Brain microvascular endothelial cell (primary cell): ENCODE results near the gene DNAJB6.

ENCODE experiments used
- DNase-seq: peaks from one replicate; pipeline ENCODE4 v3.0.0-alpha.2; 2020
- H3K27ac ChIP-seq: fragments of 250-450 bp; sonication (Bioruptor Pico); 2 replicates; pipeline ENCODE4 v1.5.1; 2020; ENCODE audit warnings: mild to moderate bottlenecking, moderate library complexity
- H3K27me3 ChIP-seq: fragments of 250-450 bp; sonication (Bioruptor Pico); replicated peaks from 2 replicates; pipeline ENCODE4 v1.5.1; 2020; ENCODE audit warnings: mild to moderate bottlenecking
- H3K36me3 ChIP-seq: fragments of 250-450 bp; sonication (Bioruptor Pico); replicated peaks from 2 replicates; pipeline ENCODE4 v1.5.1; 2020; ENCODE audit warnings: mild to moderate bottlenecking
- H3K4me3 ChIP-seq: 2 replicates; pipeline ENCODE4 v1.5.1; 2011; ENCODE audit warnings: low read depth, mild to moderate bottlenecking, control low read depth, low read length, moderate library complexity
- in situ Hi-C: cut with HindIII; loops from 2 replicates; pipeline ENCODE4 v1.10.0; 2017; ENCODE audit warnings: low sequenced_read_pairs, low pct_ligation_motif_present
- TF ChIP-seq, protein P1 (sequence below): IDR thresholded peaks from 2 replicates; pipeline ENCODE4 v1.5.1; 2011; ENCODE audit warnings: low read depth, mild to moderate bottlenecking, moderate library complexity, low read length, control low read depth, inconsistent platforms; ENCODE audit errors: missing control alignments

Gene DNAJB6

DNA sequence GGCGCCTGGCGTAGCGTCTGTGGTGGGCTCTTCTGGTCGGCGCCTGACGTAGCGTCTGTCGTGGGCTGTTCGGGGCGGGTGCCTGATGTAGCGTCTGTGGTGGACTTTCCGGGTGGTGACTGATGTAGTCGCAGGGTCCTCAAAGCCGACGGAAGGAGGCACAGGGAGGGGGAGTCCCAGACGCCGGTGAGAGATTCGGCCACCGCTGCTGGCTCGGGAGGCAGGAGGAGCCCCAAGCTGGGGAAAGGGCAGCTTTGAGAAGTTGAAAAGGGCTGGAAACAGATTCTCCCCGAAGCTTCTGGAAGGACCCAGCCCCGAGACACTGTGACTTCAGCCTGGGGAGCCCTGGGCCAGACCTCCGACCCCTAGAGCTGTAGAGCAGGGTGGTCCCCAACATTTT, 105.7 kb downstream of the DNAJB6 start:
- TF ChIP-seq, protein P1, sequence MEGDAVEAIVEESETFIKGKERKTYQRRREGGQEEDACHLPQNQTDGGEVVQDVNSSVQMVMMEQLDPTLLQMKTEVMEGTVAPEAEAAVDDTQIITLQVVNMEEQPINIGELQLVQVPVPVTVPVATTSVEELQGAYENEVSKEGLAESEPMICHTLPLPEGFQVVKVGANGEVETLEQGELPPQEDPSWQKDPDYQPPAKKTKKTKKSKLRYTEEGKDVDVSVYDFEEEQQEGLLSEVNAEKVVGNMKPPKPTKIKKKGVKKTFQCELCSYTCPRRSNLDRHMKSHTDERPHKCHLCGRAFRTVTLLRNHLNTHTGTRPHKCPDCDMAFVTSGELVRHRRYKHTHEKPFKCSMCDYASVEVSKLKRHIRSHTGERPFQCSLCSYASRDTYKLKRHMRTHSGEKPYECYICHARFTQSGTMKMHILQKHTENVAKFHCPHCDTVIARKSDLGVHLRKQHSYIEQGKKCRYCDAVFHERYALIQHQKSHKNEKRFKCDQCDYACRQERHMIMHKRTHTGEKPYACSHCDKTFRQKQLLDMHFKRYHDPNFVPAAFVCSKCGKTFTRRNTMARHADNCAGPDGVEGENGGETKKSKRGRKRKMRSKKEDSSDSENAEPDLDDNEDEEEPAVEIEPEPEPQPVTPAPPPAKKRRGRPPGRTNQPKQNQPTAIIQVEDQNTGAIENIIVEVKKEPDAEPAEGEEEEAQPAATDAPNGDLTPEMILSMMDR: no peak
- DNase-seq: no peak
- Histone ChIP-seq H3K4me3 (no peak overlapping the region), H3K27me3 (no peaks in the 10 kb centered on the region), H3K27ac (no peak overlapping the region), H3K36me3 (no peaks in the 10 kb centered on the region)
- in situ Hi-C loops: no loop called here

DNA sequence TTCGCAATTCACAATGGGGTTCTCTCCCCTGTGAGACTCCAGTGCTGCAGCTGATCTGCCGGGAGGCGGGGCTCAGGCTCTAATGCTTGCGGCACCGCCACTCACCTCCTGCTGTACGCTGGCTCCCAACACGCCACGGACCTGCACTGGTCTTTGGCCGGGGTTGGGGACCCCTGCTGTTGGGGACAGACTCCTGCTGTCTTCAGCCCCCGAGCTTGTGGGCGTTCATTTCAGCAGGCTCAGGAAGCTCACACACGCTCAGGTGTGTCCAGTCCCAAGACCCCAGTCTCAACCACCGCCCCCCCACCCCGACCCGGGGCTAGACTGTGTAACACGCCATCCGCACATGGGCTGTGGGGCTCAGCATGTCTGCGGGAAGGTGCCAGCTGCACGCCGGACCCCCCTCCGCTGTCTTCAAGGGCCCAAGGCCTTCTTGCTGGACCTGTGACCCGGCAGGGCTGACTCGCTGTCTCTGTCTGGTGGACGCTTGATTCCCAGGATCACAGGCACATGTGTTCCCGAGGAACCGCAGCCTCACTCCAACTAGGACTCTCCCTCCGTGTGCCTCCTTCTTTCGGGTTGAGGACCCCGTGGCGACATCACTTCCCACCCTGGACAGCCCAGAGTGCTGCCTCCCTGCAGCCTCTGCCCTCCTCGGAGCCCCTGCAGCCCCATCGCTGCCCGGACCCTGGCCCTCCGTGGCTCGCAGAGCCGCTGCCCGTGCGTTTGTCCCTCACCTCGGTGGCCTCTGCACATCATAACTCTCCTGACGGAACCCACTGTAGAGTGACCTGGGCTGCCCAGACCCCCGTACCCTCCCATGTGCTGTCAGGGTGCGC, 106.4 kb downstream of the DNAJB6 start:
- no peak overlapping the region for H3K4me3 ChIP-seq
- in situ Hi-C loops: no loop called here

DNA sequence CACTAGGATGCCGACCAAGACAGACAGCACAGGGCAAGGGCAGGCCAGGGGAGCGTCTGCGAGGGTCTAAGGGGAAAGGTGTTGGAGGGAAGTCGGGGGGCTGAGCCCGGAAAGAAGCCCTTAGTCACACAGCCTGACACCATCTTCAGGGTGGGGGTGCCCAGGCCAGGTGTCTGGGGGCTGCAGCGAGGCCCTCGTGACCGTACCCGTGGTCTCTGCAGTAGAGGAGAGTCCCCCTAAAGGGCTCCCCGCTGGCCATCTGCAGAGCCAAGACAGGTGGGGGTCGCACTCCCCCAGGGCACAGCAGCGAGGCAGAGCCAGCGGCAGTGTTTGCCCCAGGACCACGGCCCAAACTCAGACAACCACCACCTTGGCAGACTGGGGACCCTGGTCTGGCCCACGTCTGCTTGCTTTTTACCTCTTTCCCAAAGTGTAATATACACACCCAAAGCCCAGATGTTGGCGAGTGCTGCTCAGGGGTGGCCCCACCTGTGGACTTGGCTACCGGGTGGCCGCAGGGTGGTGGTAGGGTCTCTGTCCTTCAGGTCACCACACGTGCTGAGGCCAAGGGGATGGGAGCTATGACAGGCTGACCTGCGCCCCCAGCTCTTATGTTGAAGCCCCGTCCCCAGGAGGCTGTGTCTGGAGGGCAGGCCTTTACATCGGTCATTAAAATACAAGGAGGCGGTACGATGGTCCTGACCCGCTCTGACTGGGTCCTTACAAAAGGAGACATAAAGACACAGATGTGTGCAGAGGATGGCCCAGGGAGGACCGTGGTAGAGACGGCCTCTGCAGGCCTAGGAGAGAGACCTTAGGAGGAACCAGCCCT, 107.4 kb downstream of the DNAJB6 start:
- no peaks in the 10 kb centered on the region for H3K36me3 ChIP-seq
- in situ Hi-C loops: no loop called here

More for the DNA sequence above, 106.4 kb downstream of the DNAJB6 start:
- no peaks in the 10 kb centered on the region for H3K27me3 ChIP-seq
- DNase-seq: no peak
- no peak overlapping the region for H3K27ac ChIP-seq
- no peaks in the 10 kb centered on the region for H3K36me3 ChIP-seq
- TF ChIP-seq, protein P1: no peak

DNA sequence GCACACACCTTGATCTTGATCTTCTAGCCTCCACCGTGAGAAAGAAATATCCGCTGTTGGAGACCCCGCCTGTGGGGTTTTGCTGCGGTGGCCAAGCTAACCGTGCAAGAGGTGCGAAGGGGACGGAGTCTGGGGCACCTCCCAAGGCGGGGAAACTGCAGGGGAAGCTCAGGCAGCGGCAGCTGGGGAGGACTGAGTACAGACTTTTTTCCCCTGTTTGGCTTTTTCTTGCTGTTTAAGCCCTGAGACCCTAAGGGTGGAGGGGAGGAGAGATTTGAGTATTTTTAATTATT, 108.0 kb downstream of the DNAJB6 start:
- H3K27ac ChIP-seq: no peak overlapping the region
- H3K4me3 ChIP-seq: no peak overlapping the region
- TF ChIP-seq, protein P1: no peak
- no peak for DNase-seq
- in situ Hi-C loops: no loop called here
- no peaks in the 10 kb centered on the region for H3K36me3 ChIP-seq
- no peaks in the 10 kb centered on the region for H3K27me3 ChIP-seq

More for the DNA sequence above, 107.4 kb downstream of the DNAJB6 start:
- H3K27me3 ChIP-seq: no peaks in the 10 kb centered on the region
- H3K4me3 ChIP-seq: no peak overlapping the region
- no peak overlapping the region for H3K27ac ChIP-seq
- TF ChIP-seq, protein P1: no peak
- DNase-seq: no peak

DNA sequence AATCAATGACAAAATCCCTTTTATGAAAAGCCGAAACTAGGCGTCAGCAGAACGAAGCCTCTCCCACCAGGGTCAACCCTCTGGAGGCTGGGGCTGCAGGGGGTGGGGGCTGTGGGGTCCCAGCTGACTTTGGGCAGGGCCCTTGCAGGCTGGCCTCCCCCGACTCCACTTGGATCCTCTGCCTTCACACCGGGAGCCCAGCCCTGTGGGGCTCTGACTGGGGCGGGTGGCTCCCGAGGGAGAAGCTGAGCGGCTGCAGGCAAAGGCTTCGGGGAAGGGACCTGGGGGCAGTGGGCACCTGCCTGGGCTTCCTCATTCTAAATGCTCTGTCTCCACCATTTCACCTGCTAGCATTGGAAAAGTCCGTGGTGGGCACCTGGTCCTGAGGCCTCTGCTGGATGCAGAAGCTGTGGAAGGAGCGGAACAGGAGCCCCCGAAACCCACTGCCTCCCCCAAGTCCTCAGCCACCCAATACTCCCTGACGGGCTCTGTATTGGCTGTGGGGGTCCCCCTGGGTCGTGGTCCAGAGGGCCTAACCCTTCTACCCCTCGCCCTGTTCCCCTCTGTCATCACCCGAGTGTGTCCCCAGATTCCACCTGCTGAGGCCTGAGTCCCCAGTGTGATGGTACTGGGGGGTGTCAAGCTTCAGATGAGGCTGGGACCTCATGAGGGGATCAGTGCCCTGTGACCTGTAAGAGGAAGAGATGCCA, 108.6 kb downstream of the DNAJB6 start:
- H3K27ac ChIP-seq: no peak overlapping the region
- no peak for DNase-seq
- no peaks in the 10 kb centered on the region for H3K27me3 ChIP-seq
- in situ Hi-C loops: no loop called here
- TF ChIP-seq, protein P1: no peak
- H3K4me3 ChIP-seq: no peak overlapping the region
- H3K36me3 ChIP-seq: no peaks in the 10 kb centered on the region
